ENCODE results near the gene ATXN2. TPM values are rescaled to one million over a fixed set of nuclear protein-coding genes. Genes with fewer than 3 reads are reported as not detected.
"Not testable (repeated sequence)": the region's sequence is repeated elsewhere in the genome, so short reads cannot be mapped to it uniquely, and the experiment has no call there.

Gene ATXN2
- total RNA-seq, 1 donor from 2014 or later = 70.3 TPM

- no peaks in the 10 kb centered on the region for H3K9me3 ChIP-seq
- H3K27ac ChIP-seq = no peak overlapping the region
- peaks cover 13% of the 10 kb centered on the region for H3K4me1 ChIP-seq
- H3K4me3 ChIP-seq = no peak overlapping the region
- ATAC-seq (no peak), DNase-seq (no peak)
- no peaks in the 10 kb centered on the region for H3K27me3 ChIP-seq (ENCODE audit: low read depth)
- no peaks in the 10 kb centered on the region for H3K36me3 ChIP-seq
- intact Hi-C loops (cut with DNase I) = no loop called here
- no peak for TF ChIP-seq CTCF (IDR thresholded peaks at IDR 0.05)
Observed at GRCh38 chr12:111586986-111587385, 12.1 kb downstream of the ATXN2 start.

GRCh38 chr12:111585690-111586089, 13.4 kb downstream of the ATXN2 start:
- DNase-seq = no peak
- H3K4me3 ChIP-seq = no peak overlapping the region

GRCh38 chr12:111584959-111585358, 14.2 kb downstream of the ATXN2 start:
- Histone ChIP-seq H3K4me1 (peaks cover 13% of the 10 kb centered on the region), H3K27me3 (ENCODE audit: low read depth) (no peaks in the 10 kb centered on the region), H3K27ac (no peak overlapping the region), H3K36me3 (no peaks in the 10 kb centered on the region), H3K4me3 (no peak overlapping the region), H3K9me3 (no peaks in the 10 kb centered on the region)
- no peak for DNase-seq
- no peak for TF ChIP-seq CTCF (IDR thresholded peaks at IDR 0.05)
- no peak for ATAC-seq
- intact Hi-C loops (cut with DNase I) = no loop called here

More at GRCh38 chr12:111585690-111586089, 13.4 kb downstream of the ATXN2 start:
- Histone ChIP-seq H3K36me3 (no peaks in the 10 kb centered on the region), H3K27me3 (ENCODE audit: low read depth) (no peaks in the 10 kb centered on the region), H3K9me3 (no peaks in the 10 kb centered on the region), H3K4me1 (peaks cover 13% of the 10 kb centered on the region), H3K27ac (no peak overlapping the region)
- no peak for ATAC-seq
- TF ChIP-seq CTCF (IDR thresholded peaks at IDR 0.05) = no peak
- intact Hi-C loops (cut with DNase I) = no loop called here

GRCh38 chr12:111583506-111583905, 15.6 kb downstream of the ATXN2 start:
- ATAC-seq; intact Hi-C loops (cut with DNase I); DNase-seq; H3K27me3 ChIP-seq (ENCODE audit: low read depth); H3K27ac ChIP-seq; H3K4me3 ChIP-seq; H3K9me3 ChIP-seq; H3K36me3 ChIP-seq: not testable (repeated sequence)
- peaks cover 13% of the 10 kb centered on the region for H3K4me1 ChIP-seq

- Histone ChIP-seq H3K9me3 (no peaks in the 10 kb centered on the region), H3K36me3 (no peaks in the 10 kb centered on the region), H3K27me3 (ENCODE audit: low read depth) (no peaks in the 10 kb centered on the region), H3K4me1 (peaks cover 13% of the 10 kb centered on the region), H3K27ac (no peak overlapping the region), H3K4me3 (no peak overlapping the region)
- no peak for TF ChIP-seq CTCF (IDR thresholded peaks at IDR 0.05)
- intact Hi-C loops (cut with DNase I) = no loop called here
- ATAC-seq = no peak
- no peak for DNase-seq
Observed at GRCh38 chr12:111582133-111582747, 16.9 kb downstream of the ATXN2 start.

- H3K27ac ChIP-seq = no peak overlapping the region
- TF ChIP-seq CTCF (IDR thresholded peaks at IDR 0.05) = no peak
- H3K36me3 ChIP-seq = no peaks in the 10 kb centered on the region
- H3K27me3 ChIP-seq (ENCODE audit: low read depth) = no peaks in the 10 kb centered on the region
- intact Hi-C loops (cut with DNase I) = no loop called here
- DNase-seq = no peak
- H3K4me3 ChIP-seq = no peak overlapping the region
- no peak for ATAC-seq
- peaks cover 13% of the 10 kb centered on the region for H3K4me1 ChIP-seq
- no peaks in the 10 kb centered on the region for H3K9me3 ChIP-seq
Observed at GRCh38 chr12:111581434-111582132, 17.5 kb downstream of the ATXN2 start.
